Measurements from ENCODE around the gene RNF168. TPM values are rescaled to one million over a fixed set of nuclear protein-coding genes. Genes with fewer than 3 reads are reported as not detected.

RNF168 gene
- polyA plus RNA-seq, 1 donor from 2014 or later = 4.2 TPM

DNA sequence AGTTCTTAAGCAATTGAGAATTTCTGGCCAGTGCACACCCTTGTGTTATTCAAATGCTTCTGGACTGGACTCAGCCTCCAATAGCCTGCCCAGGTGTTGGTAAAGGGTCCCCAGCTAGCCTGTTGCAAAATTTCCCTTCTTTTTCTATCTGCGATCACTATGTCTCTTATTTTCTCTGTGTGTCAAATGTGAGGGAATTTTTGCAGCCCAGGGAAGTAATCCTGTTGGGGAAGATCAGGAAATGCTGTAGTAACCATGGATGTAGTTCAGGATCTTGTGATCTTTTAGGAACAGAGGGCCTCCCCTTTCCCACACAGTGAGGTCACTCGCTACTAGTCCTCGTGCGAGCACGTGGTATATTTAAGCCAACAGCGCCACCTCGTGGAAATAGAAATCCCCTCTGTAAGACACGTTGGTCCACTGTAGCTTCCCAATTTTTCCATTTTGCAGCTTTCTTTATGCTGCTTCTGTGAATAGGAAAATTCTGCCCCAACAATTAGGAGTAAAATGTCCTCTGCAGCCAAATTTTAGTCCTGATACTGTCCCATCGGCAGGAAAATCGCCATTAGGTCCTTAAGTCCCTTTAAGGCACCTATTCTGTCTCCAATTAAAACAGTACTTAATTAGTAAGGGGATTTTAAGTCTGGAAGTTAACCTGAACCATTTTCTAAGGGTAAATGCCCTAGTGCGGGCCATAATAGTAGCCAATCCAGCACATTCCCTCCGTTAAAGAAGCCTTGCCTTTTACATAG is 15.6 kb upstream of the RNF168 start:
- H3K79me2 ChIP-seq (replicated peaks; ENCODE audit: insufficient read depth, low read length) = no peaks in the 10 kb centered on the region
- no peak overlapping the region for H3K4me3 ChIP-seq (ENCODE audit: low read length)
- no peaks in the 10 kb centered on the region for H4K20me1 ChIP-seq (ENCODE audit: insufficient read depth)
- H3K27me3 ChIP-seq (ENCODE audit: insufficient read depth, low read depth, low read length) = no peaks in the 10 kb centered on the region
- no peak overlapping the region for H3K4me2 ChIP-seq (ENCODE audit: low read length)
- H3F3A ChIP-seq (ENCODE audit: insufficient read depth, low read length, poor library complexity, severe bottlenecking) = no peaks in the 10 kb centered on the region
- H3K9ac ChIP-seq (ENCODE audit: low read length) = no peak overlapping the region
- no peak overlapping the region for H3K27ac ChIP-seq (ENCODE audit: low read length)
- H2AFZ ChIP-seq (ENCODE audit: low read depth, low read length) = no peak overlapping the region
- H3K9me2 ChIP-seq (ENCODE audit: insufficient read depth, low read length) = no peaks in the 10 kb centered on the region
- TF ChIP-seq, protein P1, sequence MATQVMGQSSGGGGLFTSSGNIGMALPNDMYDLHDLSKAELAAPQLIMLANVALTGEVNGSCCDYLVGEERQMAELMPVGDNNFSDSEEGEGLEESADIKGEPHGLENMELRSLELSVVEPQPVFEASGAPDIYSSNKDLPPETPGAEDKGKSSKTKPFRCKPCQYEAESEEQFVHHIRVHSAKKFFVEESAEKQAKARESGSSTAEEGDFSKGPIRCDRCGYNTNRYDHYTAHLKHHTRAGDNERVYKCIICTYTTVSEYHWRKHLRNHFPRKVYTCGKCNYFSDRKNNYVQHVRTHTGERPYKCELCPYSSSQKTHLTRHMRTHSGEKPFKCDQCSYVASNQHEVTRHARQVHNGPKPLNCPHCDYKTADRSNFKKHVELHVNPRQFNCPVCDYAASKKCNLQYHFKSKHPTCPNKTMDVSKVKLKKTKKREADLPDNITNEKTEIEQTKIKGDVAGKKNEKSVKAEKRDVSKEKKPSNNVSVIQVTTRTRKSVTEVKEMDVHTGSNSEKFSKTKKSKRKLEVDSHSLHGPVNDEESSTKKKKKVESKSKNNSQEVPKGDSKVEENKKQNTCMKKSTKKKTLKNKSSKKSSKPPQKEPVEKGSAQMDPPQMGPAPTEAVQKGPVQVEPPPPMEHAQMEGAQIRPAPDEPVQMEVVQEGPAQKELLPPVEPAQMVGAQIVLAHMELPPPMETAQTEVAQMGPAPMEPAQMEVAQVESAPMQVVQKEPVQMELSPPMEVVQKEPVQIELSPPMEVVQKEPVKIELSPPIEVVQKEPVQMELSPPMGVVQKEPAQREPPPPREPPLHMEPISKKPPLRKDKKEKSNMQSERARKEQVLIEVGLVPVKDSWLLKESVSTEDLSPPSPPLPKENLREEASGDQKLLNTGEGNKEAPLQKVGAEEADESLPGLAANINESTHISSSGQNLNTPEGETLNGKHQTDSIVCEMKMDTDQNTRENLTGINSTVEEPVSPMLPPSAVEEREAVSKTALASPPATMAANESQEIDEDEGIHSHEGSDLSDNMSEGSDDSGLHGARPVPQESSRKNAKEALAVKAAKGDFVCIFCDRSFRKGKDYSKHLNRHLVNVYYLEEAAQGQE (IDR thresholded peaks at IDR 0.05; ENCODE audit: borderline replicate concordance) = no peak
- TF ChIP-seq EZH2 (IDR thresholded peaks at IDR 0.05; ENCODE audit: borderline replicate concordance, insufficient read depth, low read length, poor library complexity, severe bottlenecking) = no peak
- no peak for TF ChIP-seq MXI1 (conservative IDR thresholded peaks at IDR 0.05; ENCODE audit: poor library complexity, severe bottlenecking)
- no peak for TF ChIP-seq TAF1 (IDR thresholded peaks at IDR 0.05; ENCODE audit: low read depth)
- peak; percentile 29 for TF ChIP-seq SMC3 (conservative IDR thresholded peaks at IDR 0.05; ENCODE audit: poor library complexity)
- no peak for TF ChIP-seq EP300 (conservative IDR thresholded peaks at IDR 0.05; ENCODE audit: poor library complexity, severe bottlenecking)
- TF ChIP-seq, protein P2, sequence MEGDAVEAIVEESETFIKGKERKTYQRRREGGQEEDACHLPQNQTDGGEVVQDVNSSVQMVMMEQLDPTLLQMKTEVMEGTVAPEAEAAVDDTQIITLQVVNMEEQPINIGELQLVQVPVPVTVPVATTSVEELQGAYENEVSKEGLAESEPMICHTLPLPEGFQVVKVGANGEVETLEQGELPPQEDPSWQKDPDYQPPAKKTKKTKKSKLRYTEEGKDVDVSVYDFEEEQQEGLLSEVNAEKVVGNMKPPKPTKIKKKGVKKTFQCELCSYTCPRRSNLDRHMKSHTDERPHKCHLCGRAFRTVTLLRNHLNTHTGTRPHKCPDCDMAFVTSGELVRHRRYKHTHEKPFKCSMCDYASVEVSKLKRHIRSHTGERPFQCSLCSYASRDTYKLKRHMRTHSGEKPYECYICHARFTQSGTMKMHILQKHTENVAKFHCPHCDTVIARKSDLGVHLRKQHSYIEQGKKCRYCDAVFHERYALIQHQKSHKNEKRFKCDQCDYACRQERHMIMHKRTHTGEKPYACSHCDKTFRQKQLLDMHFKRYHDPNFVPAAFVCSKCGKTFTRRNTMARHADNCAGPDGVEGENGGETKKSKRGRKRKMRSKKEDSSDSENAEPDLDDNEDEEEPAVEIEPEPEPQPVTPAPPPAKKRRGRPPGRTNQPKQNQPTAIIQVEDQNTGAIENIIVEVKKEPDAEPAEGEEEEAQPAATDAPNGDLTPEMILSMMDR (IDR thresholded peaks at IDR 0.05; ENCODE audit: poor library complexity, severe bottlenecking) = peak; percentile 35
- TF ChIP-seq POLR2AphosphoS5 (IDR thresholded peaks at IDR 0.05) = no peak
- TF ChIP-seq RAD21 (conservative IDR thresholded peaks at IDR 0.05) = peak; percentile 53
- H3K36me3 ChIP-seq (ENCODE audit: insufficient read depth, low read length) = no peaks in the 10 kb centered on the region
- peaks cover 9% of the 10 kb centered on the region for H3K9me3 ChIP-seq (ENCODE audit: low read length)

DNA sequence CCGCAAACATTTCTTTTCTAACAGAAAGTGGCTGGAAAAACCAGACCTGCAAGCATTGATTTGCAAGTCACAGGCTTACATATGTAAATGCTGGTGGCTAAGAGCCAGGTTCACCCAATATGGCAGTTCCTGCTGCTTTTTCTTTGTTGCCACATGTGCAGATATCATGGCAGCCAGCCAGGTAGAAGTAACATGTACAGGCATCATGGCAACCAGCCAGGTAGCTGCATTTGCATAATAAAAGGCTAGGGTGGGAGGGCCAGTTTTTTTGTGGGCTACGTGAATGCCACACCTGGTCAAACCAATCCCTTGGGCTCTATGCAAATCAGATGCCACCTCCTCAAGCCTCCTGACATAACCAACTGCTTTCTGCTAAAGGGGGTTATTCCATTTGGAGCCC is 14.4 kb upstream of the RNF168 start:
- Histone ChIP-seq H3K4me3 (ENCODE audit: low read length) (no peak overlapping the region), H3K79me2 (replicated peaks; ENCODE audit: insufficient read depth, low read length) (no peaks in the 10 kb centered on the region), H4K20me1 (ENCODE audit: insufficient read depth) (no peaks in the 10 kb centered on the region), H3K9me2 (ENCODE audit: insufficient read depth, low read length) (no peaks in the 10 kb centered on the region), H3F3A (ENCODE audit: insufficient read depth, low read length, poor library complexity, severe bottlenecking) (no peaks in the 10 kb centered on the region), H3K9me3 (ENCODE audit: low read length) (peaks cover 9% of the 10 kb centered on the region), H3K4me2 (ENCODE audit: low read length) (no peak overlapping the region), H2AFZ (ENCODE audit: low read depth, low read length) (no peak overlapping the region), H3K9ac (ENCODE audit: low read length) (no peak overlapping the region), H3K36me3 (ENCODE audit: insufficient read depth, low read length) (no peaks in the 10 kb centered on the region), H3K27me3 (ENCODE audit: insufficient read depth, low read depth, low read length) (no peaks in the 10 kb centered on the region), H3K27ac (ENCODE audit: low read length) (no peak overlapping the region)
- no peak for TF ChIP-seq TAF1 (IDR thresholded peaks at IDR 0.05; ENCODE audit: low read depth)
- TF ChIP-seq EP300 (conservative IDR thresholded peaks at IDR 0.05; ENCODE audit: poor library complexity, severe bottlenecking) = no peak
- TF ChIP-seq MXI1 (conservative IDR thresholded peaks at IDR 0.05; ENCODE audit: poor library complexity, severe bottlenecking) = no peak
- TF ChIP-seq SMC3 (conservative IDR thresholded peaks at IDR 0.05; ENCODE audit: poor library complexity) = no peak
- TF ChIP-seq, protein P2 (IDR thresholded peaks at IDR 0.05; ENCODE audit: poor library complexity, severe bottlenecking) = no peak
- TF ChIP-seq, protein P1 (IDR thresholded peaks at IDR 0.05; ENCODE audit: borderline replicate concordance) = no peak
- no peak for TF ChIP-seq POLR2AphosphoS5 (IDR thresholded peaks at IDR 0.05)
- no peak for TF ChIP-seq EZH2 (IDR thresholded peaks at IDR 0.05; ENCODE audit: borderline replicate concordance, insufficient read depth, low read length, poor library complexity, severe bottlenecking)
- no peak for TF ChIP-seq RAD21 (conservative IDR thresholded peaks at IDR 0.05)
